OCI-LY3 (cell line): ENCODE measurements around the gene IGFBP4.

Source experiments
- H2AFZ ChIP-seq: fragments of 200-600, 300-600 bp; shearing (Covaris generic); 2 replicates; pipeline ENCODE4 v1.6.0; 2014; ENCODE audit warnings: antibody characterized with exemption, low read depth, low read length
- H3K27ac ChIP-seq: fragments of 200-600, 300-600 bp; sonication (generic); 2 replicates; pipeline ENCODE4 v1.5.1; 2014; ENCODE audit warnings: mild to moderate bottlenecking, low read length, moderate library complexity, mixed read lengths
- H3K27me3 ChIP-seq: fragments of 200-600, 300-600 bp; sonication (generic); 2 replicates; pipeline ENCODE4 v1.6.1; 2014; ENCODE audit warnings: low read depth, low read length, mixed read lengths
- H3K36me3 ChIP-seq: fragments of 200-600, 300-600 bp; sonication (generic); replicated peaks from 2 replicates; pipeline ENCODE3; 2014; ENCODE audit warnings: low read depth, low read length, mixed read lengths
- H3K4me1 ChIP-seq: fragments of 300-600, 200-600 bp; sonication (generic); 2 replicates; pipeline ENCODE4 v1.6.1; 2014; ENCODE audit warnings: low read length, mixed read lengths
- H3K4me2 ChIP-seq: fragments of 200-600, 300-600 bp; sonication (generic); 2 replicates; pipeline ENCODE4 v1.6.1; 2014; ENCODE audit warnings: low read length, mixed read lengths
- H3K4me3 ChIP-seq: fragments of 300-600, 200-600 bp; sonication (generic); 2 replicates; pipeline ENCODE4 v1.5.1; 2014; ENCODE audit warnings: antibody characterized with exemption, mild to moderate bottlenecking, low read length, moderate library complexity
- H3K79me2 ChIP-seq: fragments of 300-600, 200-600 bp; shearing (Covaris generic); 2 replicates; pipeline ENCODE4 v1.6.1; 2014; ENCODE audit warnings: mild to moderate bottlenecking, low read length, mixed read lengths
- H3K9ac ChIP-seq: fragments of 300-600, 200-600 bp; shearing (Covaris generic); 2 replicates; pipeline ENCODE4 v1.6.0; 2014; ENCODE audit warnings: mild to moderate bottlenecking, low read length, moderate library complexity
- H3K9me3 ChIP-seq: fragments of 200-600, 300-600 bp; shearing (Covaris generic); 2 replicates; pipeline ENCODE4 v1.6.1; 2014; ENCODE audit warnings: low read length, mixed read lengths; ENCODE audit not compliant: insufficient read depth
- H4K20me1 ChIP-seq: fragments of 200-600, 300-600 bp; sonication (generic); 2 replicates; pipeline ENCODE4 v1.6.1; 2016; ENCODE audit warnings: low read length, mixed read lengths; ENCODE audit not compliant: insufficient read depth
- CTCF ChIP-seq: fragments of 200-600, 300-600 bp; sonication (generic); IDR thresholded peaks from 2 replicates; pipeline ENCODE4 v1.5.1; 2014; ENCODE audit warnings: antibody characterized with exemption, low read length, low read depth
- EZH2phosphoT487 ChIP-seq: fragments of 200-600 bp; shearing (Covaris generic); IDR thresholded peaks from 2 replicates; pipeline ENCODE4 v1.6.1; 2018; ENCODE audit warnings: antibody characterized with exemption, mixed run types, low read depth

Gene IGFBP4

DNA sequence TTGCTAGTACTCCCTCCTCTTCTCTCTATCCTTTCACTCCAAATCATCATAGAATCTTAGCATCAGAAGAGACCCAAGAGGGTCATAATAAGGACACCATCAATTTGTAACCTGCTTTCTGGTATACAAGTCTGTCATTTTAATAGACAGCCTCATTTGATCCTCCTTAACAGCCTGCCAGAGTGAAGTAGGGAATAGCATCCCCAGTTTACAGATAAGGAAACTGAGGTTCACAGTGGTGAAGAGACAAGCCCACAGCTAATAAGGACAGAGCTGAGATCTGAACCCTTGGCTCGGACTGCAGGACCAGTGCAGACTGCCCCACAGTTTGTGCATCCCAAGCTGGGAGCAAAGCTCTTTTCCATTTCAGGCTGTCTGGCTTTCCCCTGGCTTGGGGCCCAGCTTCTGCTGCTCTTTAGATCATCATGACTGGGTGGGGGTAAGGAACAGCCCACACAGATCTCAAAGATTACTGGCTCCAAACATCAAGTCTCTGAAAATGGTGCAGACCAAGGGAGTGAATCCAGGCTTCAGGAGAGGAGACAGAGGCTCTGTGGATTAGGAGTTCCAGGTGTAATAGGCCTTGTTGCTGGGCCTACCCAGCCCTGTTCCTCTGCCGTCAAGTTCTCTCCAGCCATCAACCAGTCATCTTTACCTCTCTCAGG lies 10.3 kb upstream of the IGFBP4 start:
- H3K9ac ChIP-seq: no peak overlapping the region
- no peaks in the 10 kb centered on the region for H4K20me1 ChIP-seq
- no peaks in the 10 kb centered on the region for H3K79me2 ChIP-seq
- no peak overlapping the region for H3K27ac ChIP-seq
- H2AFZ ChIP-seq: no peak overlapping the region
- no peaks in the 10 kb centered on the region for H3K9me3 ChIP-seq
- TF ChIP-seq EZH2phosphoT487: no peak
- TF ChIP-seq CTCF: no peak
- no peak overlapping the region for H3K4me3 ChIP-seq
- no peaks in the 10 kb centered on the region for H3K36me3 ChIP-seq
- H3K4me2 ChIP-seq: no peak overlapping the region
- H3K4me1 ChIP-seq: peaks cover 5% of the 10 kb centered on the region; the same call in 1 of the 2 replicates
- no peaks in the 10 kb centered on the region for H3K27me3 ChIP-seq

DNA sequence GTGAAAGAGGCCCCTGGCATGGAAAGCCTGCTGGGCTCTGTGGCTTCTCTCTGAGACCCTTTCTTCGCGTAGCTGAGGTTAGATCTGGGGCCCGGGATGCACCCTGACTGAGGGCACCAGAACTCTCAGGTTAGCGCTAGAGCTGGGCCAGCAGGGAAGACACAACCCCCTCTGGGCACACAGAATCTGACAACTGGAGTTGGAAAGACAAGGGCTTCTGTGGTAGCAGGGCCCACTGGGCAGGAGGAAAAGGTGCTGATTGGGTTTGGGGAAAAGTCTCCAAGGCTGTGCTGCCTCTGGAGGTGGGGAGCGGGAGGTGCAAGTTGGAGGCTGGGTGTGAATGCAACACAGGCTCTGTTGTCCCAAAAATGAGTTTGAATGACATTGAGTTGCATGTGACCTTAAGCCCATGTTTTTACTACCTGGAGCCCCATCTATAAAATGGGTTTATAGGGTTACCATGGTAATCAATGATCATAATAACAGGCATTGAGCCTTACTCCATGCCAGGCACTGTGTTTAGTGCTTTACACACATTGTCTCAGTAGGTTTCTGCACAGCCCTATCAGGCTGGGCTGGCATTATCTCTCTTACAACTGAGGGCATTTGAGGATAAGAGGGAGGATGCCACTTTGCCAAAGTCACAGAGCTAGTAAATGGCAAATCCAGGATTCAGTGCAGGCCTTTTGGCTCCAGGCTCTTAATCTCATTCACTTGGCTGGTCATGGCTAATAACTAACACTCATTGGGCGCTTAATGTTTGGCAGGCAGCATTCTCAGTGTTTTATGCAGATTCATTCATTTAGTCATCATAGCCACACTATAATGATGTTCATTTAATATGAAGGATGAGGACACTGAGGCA lies 9.5 kb upstream of the IGFBP4 start:
- Histone ChIP-seq H3K27me3 (no peaks in the 10 kb centered on the region), H3K4me2 (no peak overlapping the region), H4K20me1 (no peaks in the 10 kb centered on the region), H2AFZ (no peak overlapping the region; the same call in 1 of the 2 replicates), H3K4me1 (peaks cover 5% of the 10 kb centered on the region; the same call in 1 of the 2 replicates), H3K79me2 (no peaks in the 10 kb centered on the region), H3K27ac (no peak overlapping the region), H3K36me3 (no peaks in the 10 kb centered on the region), H3K9me3 (no peaks in the 10 kb centered on the region), H3K9ac (no peak overlapping the region), H3K4me3 (no peak overlapping the region)
- TF ChIP-seq EZH2phosphoT487 (no peak), CTCF (peak; percentile 35; the same call in 1 of the 2 replicates)

GRCh38 chr17:40436636-40437035 lies 6.6 kb upstream of the IGFBP4 start:
- Histone ChIP-seq H3K4me1 (peaks cover 12% of the 10 kb centered on the region), H3K27me3 (no peaks in the 10 kb centered on the region), H3K9ac (no peak overlapping the region), H2AFZ (no peak overlapping the region), H3K27ac (no peak overlapping the region), H4K20me1 (no peaks in the 10 kb centered on the region), H3K9me3 (no peaks in the 10 kb centered on the region), H3K79me2 (no peaks in the 10 kb centered on the region), H3K4me2 (no peak overlapping the region), H3K4me3 (no peak overlapping the region), H3K36me3 (no peaks in the 10 kb centered on the region)
- TF ChIP-seq CTCF (no peak), EZH2phosphoT487 (no peak)

DNA sequence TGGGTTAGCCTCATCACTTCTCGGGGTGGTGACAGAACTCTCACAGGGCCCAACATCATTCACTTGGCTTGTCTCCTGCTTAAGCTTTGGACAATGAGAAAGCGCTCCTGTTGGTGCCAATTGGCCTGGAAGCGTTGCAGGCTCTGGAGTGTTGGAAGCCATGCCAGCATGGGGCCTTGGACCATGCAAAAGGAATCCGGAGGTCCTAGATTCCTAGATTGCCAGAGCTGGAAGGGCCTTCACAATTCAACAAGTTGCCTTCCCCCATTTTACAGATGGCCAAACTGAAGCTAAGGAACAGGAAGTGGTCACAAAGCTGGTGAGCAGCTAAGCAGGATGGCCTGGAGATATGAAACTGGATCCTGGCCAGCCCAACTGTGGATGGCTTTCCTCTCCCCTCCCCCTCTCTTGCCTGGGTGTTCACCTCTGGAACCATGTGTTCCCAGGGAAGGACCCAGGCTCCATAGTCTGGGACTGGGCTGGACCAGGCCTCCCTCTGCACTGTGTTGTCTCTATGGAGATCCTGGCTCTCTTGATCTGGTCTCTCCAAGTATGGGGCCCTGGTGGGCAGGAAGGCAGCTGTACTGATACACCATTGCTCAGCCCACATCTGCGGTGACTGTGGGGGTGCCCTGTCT lies 6.0 kb upstream of the IGFBP4 start:
- no peak overlapping the region for H3K4me2 ChIP-seq
- H2AFZ ChIP-seq: no peak overlapping the region
- TF ChIP-seq EZH2phosphoT487 (no peak), CTCF (no peak)
- H3K79me2 ChIP-seq: no peaks in the 10 kb centered on the region
- H3K9me3 ChIP-seq: no peaks in the 10 kb centered on the region
- no peak overlapping the region for H3K27ac ChIP-seq
- no peak overlapping the region for H3K9ac ChIP-seq
- H3K4me3 ChIP-seq: no peak overlapping the region
- no peaks in the 10 kb centered on the region for H4K20me1 ChIP-seq
- H3K4me1 ChIP-seq: peaks cover 12% of the 10 kb centered on the region
- no peaks in the 10 kb centered on the region for H3K27me3 ChIP-seq
- H3K36me3 ChIP-seq: no peaks in the 10 kb centered on the region
